GM19463 (cell line): Measurements from ENCODE around the gene AUTS2.
A peak's percentile ranks its signal among the peaks of the same experiment; 100 is the strongest.
"Not testable (repeated sequence)": the region's sequence is repeated elsewhere in the genome, so short reads cannot be mapped to it uniquely, and the experiment has no call there.

ENCODE experiments used
- ATAC-seq: cut with Tn5 transposase; IDR thresholded peaks from one replicate; pipeline ENCODE4 v1.9.1; 2021; ENCODE audit warnings: mild to moderate bottlenecking, moderate library complexity; ENCODE audit not compliant: unreplicated experiment

AUTS2 gene

DNA sequence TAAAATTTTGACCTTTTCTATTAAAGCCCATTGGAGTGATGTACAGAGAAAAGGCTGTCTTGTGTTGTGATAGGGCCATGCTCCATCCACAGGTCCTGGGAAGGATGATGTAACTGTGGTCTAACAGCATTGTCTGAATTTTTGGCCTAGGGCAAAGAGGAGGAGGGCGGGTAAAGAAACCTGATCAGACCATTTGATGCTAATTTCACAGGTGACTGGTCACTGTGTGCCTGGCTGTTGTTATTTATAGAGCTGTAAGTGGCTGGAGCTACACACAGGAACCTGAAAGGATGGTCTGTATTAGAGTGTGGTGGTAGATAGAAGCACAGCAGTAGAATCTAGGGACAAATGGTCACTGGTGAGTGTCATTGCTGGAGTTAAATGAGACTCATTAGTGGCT, 182.1 kb downstream of the AUTS2 start:
- no peak for ATAC-seq

DNA sequence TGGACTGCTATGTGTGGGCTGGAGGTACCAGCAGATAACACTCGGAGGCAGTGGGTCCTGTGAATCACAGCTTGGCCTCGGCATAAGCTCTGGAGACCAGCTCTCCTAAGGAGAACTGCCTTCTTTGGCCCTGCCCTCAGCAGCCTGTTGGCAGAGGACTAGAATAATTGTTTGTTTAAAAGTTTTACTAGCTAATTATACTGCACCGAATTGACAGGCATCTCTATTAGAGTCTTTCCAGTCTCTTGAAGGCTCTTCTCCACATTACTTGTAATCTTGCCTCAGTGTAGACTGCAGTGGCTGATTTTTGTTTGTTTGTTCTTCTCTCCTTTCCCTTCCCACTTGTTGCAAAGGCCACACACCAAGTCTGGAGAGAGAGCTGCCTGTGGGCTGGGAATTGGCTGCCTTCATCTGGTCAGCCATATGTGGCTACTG, 183.2 kb downstream of the AUTS2 start:
- no peak for ATAC-seq

DNA sequence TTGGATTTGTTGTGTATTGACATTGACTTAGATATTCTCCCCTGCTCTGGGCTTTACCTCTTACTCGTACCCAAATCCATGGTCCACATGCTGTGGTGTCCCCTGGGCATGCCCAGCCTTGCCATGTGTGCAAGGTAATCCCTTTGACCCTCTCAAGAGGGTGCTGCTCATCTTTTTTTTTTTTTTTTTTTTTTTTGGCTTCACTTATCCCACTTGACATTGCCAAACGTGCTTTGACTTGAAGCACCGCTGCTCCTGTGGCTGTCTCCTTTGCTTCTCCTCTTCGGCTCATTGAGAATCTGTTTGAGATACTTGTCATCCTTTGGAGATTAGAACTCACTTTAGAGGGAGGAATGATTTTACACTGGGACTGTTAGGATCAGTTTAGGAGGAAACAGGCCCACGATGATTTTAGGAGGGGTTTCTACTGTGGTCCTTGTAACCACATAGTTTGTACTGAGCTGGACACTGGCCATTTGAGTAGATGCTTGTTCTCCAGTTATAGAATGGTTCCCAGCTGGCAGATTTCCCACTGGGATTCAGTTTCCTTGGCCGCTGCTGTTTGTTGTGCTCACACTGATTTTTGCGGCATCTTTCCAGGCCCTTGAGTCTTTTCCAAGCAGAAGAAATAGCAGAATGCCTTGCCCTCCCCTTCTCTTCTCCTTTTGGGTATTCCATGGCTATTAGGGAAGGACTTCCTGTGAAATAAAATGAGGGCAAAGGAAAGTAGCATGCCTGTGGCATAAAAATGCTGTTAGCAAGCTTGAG, 184.8 kb downstream of the AUTS2 start:
- ATAC-seq: no peak

DNA sequence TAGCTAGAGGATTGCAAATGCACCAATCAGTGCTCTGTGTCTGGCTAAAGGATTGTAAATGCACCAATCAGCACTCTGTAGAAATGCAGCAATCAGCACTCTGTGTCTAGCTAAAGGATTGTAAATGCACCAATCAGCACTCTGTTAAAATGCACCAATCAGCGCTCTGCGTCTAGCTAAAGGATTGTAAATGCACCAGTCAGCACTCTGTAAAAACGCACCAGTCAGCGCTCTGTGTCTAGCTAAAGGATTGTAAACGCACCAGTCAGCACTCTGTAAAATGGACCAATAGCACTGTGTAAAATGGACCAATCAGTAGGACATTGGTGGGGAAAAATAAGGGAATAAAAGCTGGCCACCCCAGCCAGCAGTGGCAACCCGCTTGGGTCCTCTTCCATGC, 187.9 kb downstream of the AUTS2 start:
- ATAC-seq: not testable (repeated sequence)

DNA sequence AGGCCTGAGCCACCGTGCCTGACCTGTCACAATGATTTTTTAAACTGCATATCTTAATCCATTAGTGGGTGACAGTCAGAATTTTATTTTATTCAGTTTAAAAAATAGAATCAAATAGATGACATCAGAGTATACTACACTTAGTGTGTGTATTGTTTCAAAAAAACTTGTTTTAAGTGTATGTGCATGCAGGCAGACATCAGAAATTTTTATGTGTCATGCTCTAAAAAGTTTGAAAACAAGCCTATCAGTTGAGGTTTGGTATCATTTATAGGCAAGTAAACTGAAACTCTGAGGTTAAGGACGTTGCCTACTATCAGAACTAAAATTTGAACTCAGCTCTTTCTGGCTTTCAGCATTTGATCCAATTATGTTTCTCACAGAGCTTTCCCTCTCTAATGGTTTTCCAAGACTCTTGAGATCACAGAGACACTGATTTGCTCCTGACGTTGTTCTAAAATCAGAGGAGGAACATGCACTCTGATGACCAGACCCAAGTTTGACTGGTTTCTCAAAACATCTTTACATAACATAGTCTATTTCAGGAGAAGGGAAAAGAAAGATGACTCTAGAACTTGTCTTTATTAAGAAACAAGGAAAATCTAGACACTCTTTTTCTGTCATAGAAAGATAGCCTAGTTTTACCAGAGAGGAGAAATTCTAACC, 188.6 kb downstream of the AUTS2 start:
- ATAC-seq: no peak

DNA sequence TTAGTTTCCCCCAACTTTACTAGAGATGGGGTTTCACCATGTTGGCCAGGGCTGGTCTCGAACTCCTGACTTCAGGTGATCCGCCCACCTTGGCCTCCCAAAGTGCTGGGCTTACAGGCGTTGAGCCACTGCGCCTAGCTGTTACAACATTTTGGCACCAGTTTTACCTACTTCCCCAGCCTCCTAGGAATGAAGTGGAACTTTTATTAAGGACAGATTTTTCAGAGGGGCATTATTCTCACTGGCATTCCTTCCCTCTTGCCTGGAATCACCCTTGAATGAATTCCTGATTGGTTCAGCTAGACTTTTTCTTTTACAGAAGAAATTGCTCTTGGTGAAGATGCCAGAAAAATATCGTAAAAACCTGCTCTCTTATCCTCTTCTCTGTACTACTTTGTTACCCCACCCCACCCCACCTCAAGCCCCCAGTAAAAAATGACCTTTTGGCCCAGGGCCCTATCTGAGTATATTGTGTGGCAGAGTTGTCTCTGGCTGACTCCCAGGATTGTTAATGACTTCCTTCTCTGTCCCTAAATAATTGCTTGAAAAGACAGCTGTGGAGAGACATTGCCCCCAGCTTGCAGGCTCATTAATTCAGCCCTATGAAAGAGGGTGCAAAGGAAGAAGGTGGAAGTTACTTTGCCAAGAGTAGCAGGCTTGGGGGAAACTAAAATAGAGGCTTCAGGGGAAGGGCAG, 189.6 kb downstream of the AUTS2 start:
- no peak for ATAC-seq

DNA sequence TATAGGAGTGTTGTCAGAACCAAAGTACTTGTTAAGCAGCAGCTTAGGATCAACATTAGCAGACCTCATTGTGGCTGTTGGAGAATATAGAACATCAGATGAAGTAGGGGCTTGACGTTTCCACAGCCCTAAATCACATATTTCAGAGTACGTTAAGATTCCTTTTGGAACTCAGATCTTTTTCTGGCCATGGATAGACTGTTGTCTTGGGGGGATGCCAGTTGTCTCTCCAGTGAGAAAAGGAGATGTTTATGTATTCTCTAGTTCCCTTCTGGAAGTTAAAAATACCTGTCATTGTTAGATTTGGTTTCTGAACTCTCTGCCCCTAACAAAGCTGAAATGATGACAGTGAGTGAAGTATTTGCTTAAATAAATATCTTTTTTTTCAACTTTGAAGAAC, 191.3 kb downstream of the AUTS2 start:
- ATAC-seq: no peak

DNA sequence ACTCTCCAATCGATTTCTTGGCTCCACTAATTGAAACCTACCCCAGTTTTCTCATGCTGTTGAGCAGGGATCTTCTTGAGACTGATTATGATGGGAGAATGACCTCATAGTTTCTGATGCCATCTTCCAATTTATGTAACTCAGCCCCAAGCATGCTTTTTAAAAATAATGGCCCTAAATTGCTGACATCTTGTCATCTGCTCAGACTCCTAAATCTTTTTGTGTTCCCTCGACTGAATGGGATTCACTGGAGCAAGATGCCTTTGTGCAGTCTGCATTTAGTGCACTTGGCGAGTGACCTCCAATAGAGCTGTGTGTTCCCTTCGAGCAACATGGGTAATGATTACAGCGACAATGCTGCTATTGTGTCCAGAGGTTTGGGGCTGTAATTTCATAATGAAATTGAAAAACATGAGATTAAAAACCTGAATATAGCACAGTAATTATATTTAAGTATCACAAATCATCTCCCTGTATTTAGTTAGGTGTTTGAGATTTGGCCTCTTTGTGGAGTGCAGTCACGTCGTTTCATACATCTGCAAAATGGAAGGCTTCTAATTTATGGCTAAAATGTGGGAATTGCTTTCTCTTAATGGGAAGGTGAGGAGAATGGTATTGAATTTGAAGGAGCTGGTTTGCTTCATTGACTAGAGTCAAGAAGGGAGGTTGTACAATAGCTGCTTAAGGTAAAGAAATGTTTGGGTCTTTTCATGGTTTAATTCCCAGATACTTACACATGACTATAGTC, 192.9 kb downstream of the AUTS2 start:
- no peak for ATAC-seq

DNA sequence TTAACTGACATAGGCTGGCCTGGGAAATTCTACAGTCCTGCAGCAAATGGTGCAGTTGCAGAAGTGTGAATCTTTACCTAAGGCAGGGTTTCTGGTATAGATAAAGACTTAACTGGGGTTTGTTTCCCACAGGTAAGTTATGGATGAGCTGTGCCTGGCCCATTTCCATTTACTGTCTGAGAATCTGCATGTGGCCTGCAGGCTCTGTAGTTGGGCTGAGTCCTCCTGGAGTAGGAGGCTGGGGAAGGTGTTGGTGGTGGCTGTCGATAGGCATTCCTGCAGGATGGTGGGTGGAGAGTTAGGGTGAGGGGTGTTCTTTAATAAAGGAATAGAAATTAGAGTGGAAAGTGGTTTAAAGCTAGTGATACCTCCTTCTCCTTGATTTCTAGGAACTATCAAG, 193.5 kb downstream of the AUTS2 start:
- ATAC-seq: no peak

DNA sequence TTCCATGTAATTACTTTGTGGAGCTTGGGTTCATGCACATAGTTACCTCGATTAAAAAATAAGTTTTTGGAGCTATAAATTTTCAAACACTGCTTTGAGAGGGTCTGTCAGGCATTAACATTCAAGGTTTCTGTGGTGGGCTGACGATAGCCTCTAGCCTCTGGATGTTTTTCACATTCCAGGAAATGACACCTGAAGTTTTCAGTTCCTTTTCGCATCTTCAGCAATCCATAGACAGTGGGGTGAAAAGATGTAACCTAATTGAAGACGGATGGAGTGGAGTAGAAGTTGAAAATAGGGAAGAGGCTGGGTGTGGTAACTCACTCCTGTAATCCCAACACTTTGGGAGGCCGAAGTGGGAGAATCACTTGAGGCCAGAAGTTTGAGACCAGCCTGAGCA, 197.7 kb downstream of the AUTS2 start:
- no peak for ATAC-seq

DNA sequence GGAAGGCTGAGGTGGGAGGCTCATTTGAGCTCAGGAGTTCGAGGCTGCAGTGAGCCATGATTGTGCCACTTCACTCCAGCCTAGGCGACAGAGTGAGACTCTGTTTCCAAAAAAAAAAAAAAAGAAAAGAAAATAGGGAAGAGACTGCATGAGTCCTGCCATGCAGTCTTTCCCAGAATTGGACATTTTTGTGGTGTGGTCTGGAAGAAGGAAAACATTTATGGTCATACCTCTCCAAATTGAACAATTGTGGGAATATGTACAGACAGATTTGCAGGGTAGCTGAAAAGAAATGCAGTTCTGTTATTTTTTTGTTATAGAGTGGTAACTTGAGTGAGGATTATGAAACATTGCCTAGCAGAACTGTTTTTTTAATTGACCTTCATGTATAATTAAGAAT, 198.1 kb downstream of the AUTS2 start:
- ATAC-seq: no peak

DNA sequence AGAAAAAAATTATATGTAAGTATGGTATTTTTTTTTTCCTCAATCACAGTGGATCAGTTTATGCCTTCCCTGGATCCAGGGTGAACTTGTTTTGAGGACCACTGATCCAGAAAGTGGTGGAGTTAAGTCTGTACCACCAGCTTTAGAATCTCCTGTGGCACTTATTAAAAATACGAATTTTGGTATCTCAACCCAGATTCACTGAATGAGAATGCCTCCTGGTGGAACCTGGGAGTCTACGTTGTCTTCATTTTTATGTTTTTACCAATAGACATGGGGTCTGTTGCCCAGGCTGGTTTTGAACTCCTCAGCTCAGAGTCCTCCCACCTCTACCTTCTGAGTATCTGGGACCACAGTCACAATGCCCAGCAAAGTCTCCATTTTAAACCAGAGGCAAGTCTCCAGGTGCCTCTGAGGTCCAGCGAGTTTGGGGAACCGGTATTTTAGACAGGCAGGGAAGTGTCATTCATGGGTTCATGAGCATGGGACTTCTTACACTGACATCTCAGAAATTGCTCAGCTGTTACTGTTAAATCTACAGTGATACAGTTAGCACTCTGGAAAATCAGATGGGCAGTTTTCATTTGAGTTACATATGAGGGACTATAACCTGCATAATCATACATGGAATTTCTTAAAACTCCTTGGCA, 200.9 kb downstream of the AUTS2 start:
- ATAC-seq: no peak

DNA sequence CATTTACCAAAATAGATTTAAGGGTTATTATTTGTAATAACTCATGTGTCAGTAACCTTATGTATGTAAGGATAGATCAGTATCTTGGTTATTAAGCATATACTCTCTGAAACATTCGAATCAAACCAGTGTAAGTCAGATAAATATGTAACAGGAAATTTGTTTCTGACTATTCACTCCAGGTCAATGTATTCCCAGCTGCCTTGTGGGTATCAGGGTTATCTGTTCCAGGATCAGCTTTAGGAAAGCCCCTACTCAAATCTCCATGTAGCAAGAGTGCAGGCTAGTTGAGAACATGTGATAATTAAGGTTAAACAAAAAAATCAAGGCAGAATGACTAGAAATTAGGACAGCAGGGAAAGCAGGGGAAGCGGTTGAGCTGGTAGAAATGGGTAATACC, 201.7 kb downstream of the AUTS2 start:
- no peak for ATAC-seq

DNA sequence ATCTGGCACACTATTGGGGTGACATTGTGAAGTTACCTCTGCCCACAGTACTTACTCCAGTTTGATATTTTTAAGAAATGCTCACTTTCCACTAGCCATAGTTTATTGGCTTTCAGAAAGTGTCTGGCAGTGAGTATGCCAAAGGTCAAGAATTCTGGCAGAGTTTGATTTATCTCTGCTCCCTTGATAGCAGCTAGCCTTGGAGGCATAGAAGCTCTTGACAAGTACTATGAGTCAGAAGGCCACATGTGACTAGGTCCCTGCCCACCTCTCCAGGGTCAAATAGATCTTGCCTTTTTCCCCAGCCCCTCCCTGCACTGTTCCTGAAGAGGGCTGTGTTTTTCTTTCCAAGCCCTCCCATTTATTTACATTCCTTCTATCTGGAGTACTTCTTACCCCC, 202.2 kb downstream of the AUTS2 start:
- no peak for ATAC-seq

DNA sequence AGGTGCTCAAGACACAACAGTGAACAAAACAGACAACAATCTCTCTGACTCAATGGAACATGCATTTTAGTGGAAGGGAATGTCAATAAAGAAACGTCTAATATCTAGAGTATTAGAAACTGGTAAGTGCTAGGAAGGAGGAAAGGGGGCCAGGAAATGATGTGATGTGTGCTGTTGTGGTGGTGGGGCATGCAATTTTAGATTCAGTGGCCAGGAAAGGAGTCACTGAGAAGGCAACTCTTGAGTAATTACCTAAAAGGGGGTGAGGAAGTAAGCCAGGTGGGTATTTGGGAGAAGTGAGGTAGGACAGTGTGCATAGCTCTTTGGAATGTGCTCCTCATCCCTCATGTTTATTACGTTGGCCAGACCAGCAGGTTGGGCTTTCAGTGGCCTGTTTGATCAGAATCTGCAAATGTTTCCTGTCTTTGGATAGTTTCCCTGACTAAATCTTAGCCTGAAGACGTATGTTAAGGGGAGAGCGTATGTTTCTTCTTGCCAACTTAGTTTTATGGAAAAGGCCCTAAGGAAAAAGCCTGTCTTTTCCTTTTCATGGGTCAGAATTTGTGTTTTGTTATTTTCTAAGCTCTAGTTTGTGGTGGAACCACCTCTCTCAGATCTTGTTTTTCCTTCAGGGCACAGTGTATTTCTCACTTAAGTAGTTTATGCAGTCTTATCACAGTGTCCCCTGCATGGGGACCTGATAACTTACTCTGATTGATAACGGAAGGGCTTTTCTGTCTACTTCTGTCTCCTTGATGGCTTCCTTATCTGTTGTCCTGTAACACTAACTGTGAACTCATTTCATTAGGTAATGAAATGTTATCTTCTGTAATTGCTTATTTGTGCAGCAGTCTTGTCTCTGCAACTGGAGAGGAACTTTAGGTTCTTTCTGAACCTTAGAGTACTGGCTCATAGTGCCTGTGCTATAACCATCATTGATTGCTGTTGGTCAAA, 203.7 kb downstream of the AUTS2 start:
- ATAC-seq: no peak

DNA sequence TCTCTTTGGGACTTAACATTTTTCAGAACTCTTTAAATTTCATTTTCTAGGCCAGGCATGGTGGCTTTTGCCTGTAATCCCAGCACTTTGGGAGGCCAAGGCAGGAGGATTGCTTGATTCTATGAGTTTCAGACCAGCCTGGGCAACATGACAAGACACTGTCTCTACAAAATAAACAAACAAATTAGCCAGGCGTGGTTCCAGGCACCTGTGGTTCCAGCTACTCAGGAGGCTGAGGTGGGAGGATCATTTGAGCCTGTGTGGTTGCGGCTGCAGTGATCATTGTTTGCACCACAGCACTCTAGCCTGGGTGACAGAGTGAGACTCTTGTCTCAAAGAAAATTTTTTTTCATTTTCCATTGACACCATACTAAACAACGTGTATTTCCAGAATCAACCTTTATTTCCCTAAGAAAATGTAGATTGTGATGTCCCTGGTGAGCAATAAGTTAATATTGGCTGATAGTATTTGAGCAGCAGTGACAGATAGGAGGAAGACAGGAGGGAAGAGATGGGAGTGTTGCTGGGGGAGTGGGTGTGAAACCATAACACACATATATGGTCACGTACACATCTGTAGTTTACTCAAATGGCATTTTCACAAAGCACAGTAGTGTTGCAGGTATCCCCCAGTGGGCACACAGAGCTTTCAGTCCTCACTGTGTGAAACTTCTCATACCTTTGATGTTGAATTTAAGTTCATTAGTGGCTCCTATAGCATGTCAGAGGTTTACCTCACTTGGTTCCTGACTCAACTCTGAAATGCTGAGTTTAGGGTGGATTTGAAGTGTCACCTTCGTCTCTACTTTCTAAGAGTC, 205.6 kb downstream of the AUTS2 start:
- peak; percentile 87 for ATAC-seq

DNA sequence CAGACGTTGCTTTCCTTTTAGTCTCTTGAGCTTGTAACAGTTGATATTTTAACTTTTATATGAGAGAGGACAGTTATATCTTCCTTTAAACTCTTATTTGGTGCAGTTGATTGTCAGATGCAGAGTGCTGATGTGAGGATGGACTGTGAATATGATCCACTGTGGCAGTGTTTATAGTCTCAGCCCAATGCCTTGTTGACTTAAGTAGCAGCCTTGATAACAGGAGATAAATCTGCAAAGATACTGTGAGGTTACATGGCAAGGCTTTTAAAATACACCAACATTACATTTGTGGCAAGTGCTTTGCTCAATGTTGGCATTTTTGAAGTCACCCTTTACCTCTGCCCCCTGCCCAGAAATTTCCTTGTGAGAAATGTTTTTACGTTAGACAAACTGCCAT, 206.7 kb downstream of the AUTS2 start:
- no peak for ATAC-seq

DNA sequence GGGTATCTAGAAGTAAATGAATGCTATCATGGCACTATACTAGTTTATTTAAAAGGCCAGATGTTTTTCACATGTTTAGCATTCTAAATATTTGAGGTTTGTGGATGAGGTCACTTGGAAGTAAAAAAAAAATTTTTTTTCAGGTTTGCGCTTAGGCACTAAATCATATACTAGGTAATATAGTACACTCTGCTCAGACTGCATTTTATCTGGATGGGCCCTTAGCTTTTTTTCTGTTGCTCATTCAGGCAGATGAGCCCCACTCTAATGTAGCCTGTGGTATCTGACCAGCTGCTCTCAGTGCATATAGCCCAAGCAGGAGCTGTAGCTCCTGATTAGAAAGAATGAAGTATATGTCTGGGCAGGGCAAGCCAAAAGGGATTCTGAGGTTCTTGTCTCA, 210.1 kb downstream of the AUTS2 start:
- ATAC-seq: no peak
